SIG-M5 (cell line): ENCODE measurements around the gene TMEM117.

ENCODE experiments used
- DNase-seq: peaks from one replicate; lab custom pipeline; 2025; lab: John Stamatoyannopoulos, UW

Gene TMEM117

GRCh38 chr12:43884683-43885410 is 49.0 kb downstream of the TMEM117 start:
- DNase-seq, result no peak

DNA sequence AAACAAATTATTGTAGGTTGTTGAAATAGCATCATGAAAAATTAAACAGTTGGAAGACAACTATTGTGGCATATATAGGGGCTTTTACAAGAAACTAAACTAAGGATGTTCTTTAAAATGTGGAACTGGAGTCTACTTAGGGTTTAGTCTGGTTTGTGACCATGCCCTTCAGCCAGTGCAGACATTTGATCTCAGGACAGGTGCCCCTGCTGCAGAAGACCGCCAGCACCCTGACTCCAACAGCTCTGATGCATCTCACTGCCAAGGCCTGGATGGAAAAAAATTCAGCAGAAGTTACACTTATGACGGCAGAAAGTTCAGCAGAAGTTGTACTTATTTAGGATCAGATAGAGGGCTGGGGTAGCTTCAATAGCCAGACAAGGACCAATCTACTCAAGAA is 51.5 kb downstream of the TMEM117 start:
- no peak for DNase-seq

DNA sequence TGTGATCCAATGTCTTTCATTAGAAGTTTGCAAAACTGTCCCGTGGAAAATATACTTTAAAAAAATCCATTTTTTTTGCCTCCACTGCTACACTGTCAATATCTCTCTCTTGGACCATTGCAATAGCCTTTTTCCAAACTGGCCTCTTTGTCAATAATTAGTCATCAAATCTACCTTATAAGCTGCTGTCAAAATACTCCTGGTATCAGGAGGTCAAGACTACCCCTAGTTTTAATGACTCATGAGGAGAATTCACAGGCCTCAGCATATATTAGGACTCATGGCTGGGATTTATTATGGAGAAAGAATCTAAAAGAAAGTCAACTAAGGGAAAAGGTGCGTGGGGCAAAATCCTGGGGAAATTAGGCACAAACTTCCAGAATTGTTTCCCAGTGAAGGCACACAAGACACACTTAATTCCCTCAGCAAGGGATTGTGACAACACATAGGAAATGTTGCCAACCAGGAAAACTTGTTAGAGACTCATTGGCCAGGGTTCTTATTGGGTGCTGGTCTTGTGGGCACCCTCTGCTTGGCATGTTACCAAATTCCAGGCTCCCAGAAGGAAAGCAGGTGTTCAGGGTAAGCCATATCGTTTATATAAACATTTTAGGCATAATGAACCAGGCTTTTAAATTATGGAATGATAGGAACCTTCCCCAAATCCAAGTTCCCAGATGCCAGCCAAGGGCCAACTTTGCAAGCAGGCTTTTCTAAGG is 56.1 kb downstream of the TMEM117 start:
- DNase-seq, result no peak

GRCh38 chr12:43893670-43894069 is 57.8 kb downstream of the TMEM117 start:
- no peak for DNase-seq

DNA sequence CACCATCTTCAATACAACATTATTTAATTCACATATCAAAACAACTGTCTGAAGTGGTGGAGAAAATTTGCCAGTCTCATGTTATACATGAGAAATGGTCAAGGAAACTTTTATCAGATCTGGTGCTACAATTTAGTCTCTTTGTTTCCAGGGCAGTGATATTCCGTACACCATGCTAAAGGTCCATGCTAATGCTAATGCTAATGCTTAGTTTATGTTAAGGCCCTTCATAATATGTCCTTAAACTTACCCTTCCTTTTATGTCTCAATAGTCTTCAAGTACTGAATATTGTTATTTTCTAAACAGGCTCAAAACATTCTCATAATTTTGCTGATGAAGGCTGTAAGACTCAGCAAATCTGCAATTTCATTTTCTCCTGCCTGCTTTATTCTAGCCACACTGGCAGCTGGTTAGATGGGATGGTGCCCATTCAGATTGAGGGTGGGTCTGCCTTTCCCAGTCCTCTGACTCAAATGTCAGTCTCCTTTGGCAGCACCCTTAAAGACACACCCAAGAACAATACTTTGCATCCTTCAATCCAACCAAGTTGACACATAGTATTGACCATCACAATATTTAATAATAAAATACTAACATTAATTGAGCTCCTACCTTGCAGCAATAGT is 59.8 kb downstream of the TMEM117 start:
- DNase-seq, result no peak

GRCh38 chr12:43896496-43896895 is 60.6 kb downstream of the TMEM117 start:
- no peak for DNase-seq

DNA sequence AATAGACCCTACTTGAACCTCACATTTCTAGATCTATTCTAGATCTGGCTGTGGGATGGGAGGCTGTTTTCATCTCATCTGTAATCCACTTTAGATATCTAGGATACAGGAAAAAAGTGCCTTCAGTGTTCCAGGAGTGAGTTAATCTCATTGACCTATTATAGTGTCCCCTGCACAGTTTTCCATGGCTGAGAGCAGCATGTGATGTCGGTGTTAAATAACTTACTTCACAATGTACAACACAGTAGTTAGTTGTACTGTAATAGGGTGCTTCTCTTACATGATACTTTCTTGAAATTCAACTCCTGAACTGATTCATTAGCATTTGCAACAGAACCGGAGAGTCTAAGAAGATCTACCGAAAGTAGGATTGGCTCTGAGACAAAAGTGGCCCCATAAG is 62.6 kb downstream of the TMEM117 start:
- DNase-seq, result no peak

DNA sequence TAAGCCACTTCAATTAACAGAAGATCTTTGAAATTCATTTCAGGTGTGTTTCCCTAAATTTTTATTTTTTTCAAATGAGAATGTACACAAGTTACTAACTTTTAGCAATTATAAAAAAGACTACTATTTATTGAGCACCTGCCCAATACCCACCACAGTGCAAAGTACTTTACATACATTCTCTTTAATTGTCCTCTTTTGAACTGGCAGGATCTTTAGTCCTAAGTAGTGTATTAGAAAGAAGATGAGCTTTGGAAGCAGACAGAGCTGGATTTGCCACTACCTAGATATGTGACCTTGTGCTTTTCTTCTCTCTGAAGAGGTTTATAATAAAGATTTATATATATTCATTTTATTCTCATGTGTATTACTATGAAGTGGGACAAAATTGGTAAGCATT is 63.7 kb downstream of the TMEM117 start:
- DNase-seq, result no peak

- DNase-seq, result no peak
These were observed 67.8 kb downstream of the TMEM117 start for GRCh38 chr12:43903686-43904085.

GRCh38 chr12:43912859-43913258 is 77.0 kb downstream of the TMEM117 start:
- no peak for DNase-seq

GRCh38 chr12:43914391-43914790 is 78.5 kb downstream of the TMEM117 start:
- no peak for DNase-seq

DNA sequence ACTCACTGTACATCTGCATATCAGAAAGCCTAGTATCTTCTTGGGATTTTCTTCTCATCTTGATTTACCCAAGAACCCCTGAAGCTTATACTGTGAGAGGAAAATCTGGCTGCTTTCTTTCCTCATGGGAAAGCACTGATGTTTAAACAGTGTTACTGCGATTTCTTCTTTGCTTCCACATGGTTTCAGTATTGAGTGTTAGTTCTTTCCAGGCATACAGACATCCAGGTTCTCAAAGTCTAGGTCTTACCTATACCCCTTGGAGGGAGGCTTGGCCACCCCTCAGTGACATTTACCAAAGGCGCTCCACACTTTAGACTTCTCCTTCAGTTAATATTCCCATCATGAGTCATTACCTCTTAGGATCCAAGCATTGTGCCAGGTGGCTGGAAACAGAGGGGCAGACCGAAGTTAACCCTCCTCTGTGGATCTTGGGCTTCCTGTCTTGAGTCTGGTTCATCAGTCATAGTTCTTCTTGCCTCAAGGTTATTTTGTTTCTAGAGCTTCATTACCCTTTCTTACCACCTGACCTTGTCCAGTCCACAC is 79.1 kb downstream of the TMEM117 start:
- DNase-seq, result no peak

DNA sequence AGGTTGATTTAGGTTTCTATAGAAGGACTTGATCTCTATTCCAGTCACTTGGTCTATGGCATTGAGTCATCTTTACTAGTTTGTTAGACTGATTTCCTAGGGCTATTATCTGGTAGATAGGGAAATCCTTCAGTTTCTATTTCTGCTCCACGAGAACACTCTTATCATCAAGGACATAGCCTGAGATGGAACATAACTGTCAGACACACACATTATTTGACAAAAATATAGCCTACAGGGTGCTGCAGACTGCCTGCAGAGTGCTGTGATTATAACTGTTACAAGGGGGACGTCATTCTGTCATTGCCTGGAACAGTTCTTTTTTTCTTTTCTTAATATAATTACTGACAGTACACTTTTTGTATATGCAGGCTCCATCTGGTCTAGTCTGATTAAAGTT is 82.0 kb downstream of the TMEM117 start:
- no peak for DNase-seq

DNA sequence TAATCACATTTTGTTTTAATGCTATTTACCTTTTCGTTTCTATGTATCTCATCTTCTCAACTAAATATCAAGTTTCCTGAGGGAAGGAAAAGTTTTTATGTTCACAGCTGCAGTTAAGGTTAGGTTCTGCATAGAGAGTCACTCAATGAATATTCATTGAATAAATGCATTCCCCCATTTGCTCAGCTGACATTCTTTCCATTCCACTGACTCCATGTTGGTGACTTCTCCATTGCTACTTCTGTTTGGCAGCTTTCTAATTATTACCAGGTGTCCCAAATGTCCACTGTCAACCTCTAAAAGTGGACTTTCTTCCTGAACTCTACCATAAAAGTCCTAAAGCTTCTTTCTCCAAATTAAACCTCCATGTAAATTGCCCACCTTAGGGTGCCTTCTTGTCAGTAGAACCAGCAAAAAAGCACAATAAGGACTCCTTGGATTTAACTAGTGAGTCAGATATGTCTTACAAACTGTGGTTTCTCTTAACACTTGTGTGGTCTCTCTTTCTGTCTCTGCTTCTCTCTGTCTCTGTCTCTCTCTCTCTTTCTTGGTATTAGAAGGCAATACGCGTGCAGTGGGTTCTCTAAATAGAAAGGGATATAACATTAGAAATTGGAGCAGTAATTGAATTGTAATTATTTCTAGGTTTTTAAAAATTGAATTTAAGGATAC is 85.9 kb downstream of the TMEM117 start:
- DNase-seq, result no peak

GRCh38 chr12:43930032-43930431 is 94.2 kb downstream of the TMEM117 start:
- DNase-seq, result no peak

DNA sequence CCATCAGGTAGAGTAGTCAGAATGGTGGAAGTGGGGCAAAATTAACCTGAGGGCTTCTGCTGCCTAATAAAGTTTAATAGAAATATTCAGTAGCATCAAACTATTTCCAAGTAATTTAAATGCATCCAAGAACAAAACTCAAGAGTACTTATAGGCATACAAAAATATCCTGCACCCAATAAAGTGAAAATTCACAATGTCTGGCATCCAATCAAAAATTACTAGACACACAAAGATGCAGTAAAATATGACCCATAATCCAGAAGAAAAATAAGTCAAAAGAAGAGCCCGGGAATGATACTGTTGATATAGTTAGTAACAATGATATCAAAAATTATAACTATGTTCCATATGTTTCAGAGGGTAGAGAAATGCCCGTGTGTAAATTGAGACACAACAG is 95.3 kb downstream of the TMEM117 start:
- DNase-seq, result no peak

- no peak for DNase-seq
These were observed 99.7 kb downstream of the TMEM117 start for GRCh38 chr12:43935581-43935980.

GRCh38 chr12:43937947-43938346 is 102.1 kb downstream of the TMEM117 start:
- no peak for DNase-seq

- DNase-seq, result no peak
These were observed 106.5 kb downstream of the TMEM117 start for GRCh38 chr12:43942379-43942778.

DNA sequence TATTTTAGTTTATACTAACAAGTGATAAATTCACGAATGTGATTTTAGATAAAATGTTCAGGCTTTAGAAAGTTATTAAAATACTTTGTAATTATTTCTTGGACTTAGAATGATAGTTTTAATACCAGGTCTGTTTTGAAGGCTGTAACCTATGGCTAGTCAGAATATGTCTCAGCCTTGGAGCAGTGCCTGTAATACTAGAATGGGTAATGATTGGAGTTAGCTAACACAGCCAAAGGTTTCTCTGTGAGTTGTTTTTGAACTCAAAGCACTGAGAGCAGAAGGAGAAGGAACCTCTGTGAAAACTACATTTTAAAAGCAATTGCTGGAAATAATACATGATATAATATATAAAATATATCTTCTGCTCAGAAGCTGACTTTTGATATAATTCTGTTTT is 110.1 kb downstream of the TMEM117 start:
- no peak for DNase-seq

- DNase-seq, result no peak
These were observed 115.4 kb downstream of the TMEM117 start for GRCh38 chr12:43951286-43951685.

- DNase-seq, result no peak
These were observed 122.0 kb downstream of the TMEM117 start for GRCh38 chr12:43957732-43958372.
